OCI-LY7 (cell line): ENCODE data around the gene VIT. TPM values are rescaled to one million over a fixed set of nuclear protein-coding genes. Genes with fewer than 3 reads are reported as not detected.

Experiments
- BruUV-seq: library from RNA; stranded (reverse); fragments of 400-500 nt; replicated peaks from 2 replicates; lab custom pipeline; 2021; lab: Mats Ljungman, UMichigan
- CTCF ChIA-PET: fragments of 300-600 bp; sonication (Branson Sonifier 250); formaldehyde crosslinking; loops from one replicate; lab custom pipeline; 2022; ENCODE audit warnings: antibody characterized with exemption; ENCODE audit not compliant: unreplicated experiment; lab: Charles Lee
- POLR2A ChIA-PET: fragments of 300-600 bp; sonication (Branson Sonifier 250); formaldehyde crosslinking; loops from one replicate; lab custom pipeline; 2022; ENCODE audit warnings: antibody characterized with exemption; lab: Charles Lee
- DNase-seq: peaks from one replicate; pipeline ENCODE4 v3.0.0-alpha.2; 2015; ENCODE audit warnings: low spot score
- H2AFZ ChIP-seq: fragments of 200-600 bp; sonication (generic), shearing (Covaris generic); 2 replicates; pipeline ENCODE4 v1.6.1; 2014; ENCODE audit warnings: mild to moderate bottlenecking, antibody characterized with exemption, low read length, moderate library complexity
- H3K27ac ChIP-seq: fragments of 200-600 bp; sonication (generic); 2 replicates; pipeline ENCODE4 v1.5.1; 2014; ENCODE audit warnings: mixed run types, low read depth, mild to moderate bottlenecking, moderate library complexity, low read length, inconsistent platforms; ENCODE audit not compliant: poor library complexity, severe bottlenecking
- H3K36me3 ChIP-seq: fragments of 200-600 bp; sonication (generic); 2 replicates; pipeline ENCODE4 v1.6.1; 2014; ENCODE audit warnings: mild to moderate bottlenecking, antibody characterized with exemption, low read length, moderate library complexity, mixed read lengths; ENCODE audit not compliant: insufficient read depth
- H3K4me1 ChIP-seq: fragments of 200-600 bp; sonication (generic); 2 replicates; pipeline ENCODE4 v1.5.1; 2014; ENCODE audit warnings: mild to moderate bottlenecking, low read length; ENCODE audit not compliant: insufficient read depth, poor library complexity, severe bottlenecking
- H3K4me2 ChIP-seq: fragments of 200-600 bp; sonication (generic); 2 replicates; pipeline ENCODE4 v1.6.1; 2014; ENCODE audit warnings: mild to moderate bottlenecking, low read length
- H3K4me3 ChIP-seq: fragments of 200-600 bp; sonication (generic); 2 replicates; pipeline ENCODE4 v1.5.1; 2014; ENCODE audit warnings: mild to moderate bottlenecking, low read depth, low read length; ENCODE audit not compliant: poor library complexity, severe bottlenecking
- H3K79me2 ChIP-seq: fragments of 200-600 bp; sonication (generic); 2 replicates; pipeline ENCODE4 v1.6.1; 2016; ENCODE audit warnings: low read depth, mild to moderate bottlenecking, low read length, moderate library complexity, mixed read lengths; ENCODE audit not compliant: insufficient read depth
- H3K9me2 ChIP-seq: fragments of 200-600 bp; sonication (generic); 2 replicates; pipeline ENCODE4 v1.6.1; 2016; ENCODE audit warnings: mild to moderate bottlenecking, low read length, mixed read lengths; ENCODE audit not compliant: insufficient read depth
- H3K9me3 ChIP-seq: fragments of 200-600 bp; sonication (generic); 2 replicates; pipeline ENCODE4 v1.6.1; 2014; ENCODE audit warnings: mild to moderate bottlenecking, mixed run types, low read length, mixed read lengths
- H4K20me1 ChIP-seq: fragments of 200-600 bp; sonication (generic); 2 replicates; pipeline ENCODE4 v1.6.1; 2014; ENCODE audit warnings: mild to moderate bottlenecking, antibody characterized with exemption, low read length, moderate library complexity, mixed read lengths; ENCODE audit not compliant: insufficient read depth
- CTCF ChIP-seq: fragments of 200-600 bp; sonication (generic); conservative IDR thresholded peaks from 2 replicates; pipeline ENCODE4 v1.5.1; 2014; ENCODE audit warnings: mild to moderate bottlenecking, antibody characterized with exemption, low read length, moderate library complexity, mixed read lengths
- EZH2phosphoT487 ChIP-seq: fragments of 200-600 bp; sonication (generic); IDR thresholded peaks from 2 replicates; pipeline ENCODE4 v1.6.1; 2018; ENCODE audit warnings: low read depth, borderline replicate concordance, mild to moderate bottlenecking, mixed run types, antibody characterized with exemption, low read length, moderate library complexity, mixed read lengths
- intact Hi-C: fragments of 100-400 bp; cut with micrococcal nuclease; formaldehyde crosslinking; loops from one replicate; pipeline ENCODE4 v1.10.0; 2022; ENCODE audit not compliant: unreplicated experiment
- total RNA-seq, 2 experiments: library from RNA; depleted of rRNA in 1 of 2; stranded (reverse); fragments of >200 nt in 1 of 2; shearing (Covaris generic) in 1 of 2; gene quantifications; 2 replicates each; pipeline ENCODE4 v1.2.3, GENCODE V29; 2014 to 2022

VIT gene
- total RNA-seq, 2 experiments from 2014 or later: not detected

GRCh38 chr2:36785179-36785795 lies 88.8 kb downstream of the VIT start:
- ChIA-PET POLR2A (interaction anchor here (0.6 kb wide), 1 partner anchor 508 kb away, joined by 3 read pairs; no protein-coding TSS in a partner anchor), CTCF (interaction anchor here (0.8 kb wide), 1 partner anchor 10 kb away, joined by 3 read pairs; no protein-coding TSS in a partner anchor)
- H4K20me1 ChIP-seq: no peaks in the 10 kb centered on the region
- BruUV-seq: no TSS peak
- H3K27ac ChIP-seq: no peak overlapping the region
- H3K36me3 ChIP-seq: no peaks in the 10 kb centered on the region
- H3K9me2 ChIP-seq: no peaks in the 10 kb centered on the region
- no peak overlapping the region for H3K4me3 ChIP-seq
- DNase-seq: peak; percentile 62
- H2AFZ ChIP-seq: no peak overlapping the region
- H3K79me2 ChIP-seq: no peaks in the 10 kb centered on the region
- intact Hi-C loops: loop anchor here (2.0 to 10.0 kb wide), 4 partner anchors 240 to 1090 kb away; no protein-coding TSS in a partner anchor
- H3K4me1 ChIP-seq: peaks cover 9% of the 10 kb centered on the region
- no peaks in the 10 kb centered on the region for H3K9me3 ChIP-seq
- TF ChIP-seq EZH2phosphoT487 (no peak), CTCF (peak; percentile 98)
- H3K4me2 ChIP-seq: no peak overlapping the region

- Histone ChIP-seq H3K9me3 (no peaks in the 10 kb centered on the region), H4K20me1 (no peaks in the 10 kb centered on the region), H3K9me2 (no peaks in the 10 kb centered on the region), H3K4me3 (no peak overlapping the region), H3K4me2 (peak overlapping the region; percentile 44), H3K27ac (no peak overlapping the region), H3K4me1 (peaks cover 9% of the 10 kb centered on the region), H2AFZ (no peak overlapping the region), H3K36me3 (no peaks in the 10 kb centered on the region), H3K79me2 (no peaks in the 10 kb centered on the region)
- intact Hi-C loops: loop anchor here (10.0 kb wide), 3 partner anchors 236 to 1086 kb away; no protein-coding TSS in a partner anchor
- no peak for TF ChIP-seq EZH2phosphoT487
- no peak for TF ChIP-seq CTCF
- ChIA-PET CTCF (no interaction called here), POLR2A (interaction anchor here (0.6 to 1.3 kb wide), 3 partner anchors 8 to 115 kb away, joined by 3 to 4 read pairs (median 3); no protein-coding TSS in a partner anchor)
- peak; percentile 10 for DNase-seq
- no TSS peak for BruUV-seq
Observed at GRCh38 chr2:36789181-36789804, 92.8 kb downstream of the VIT start.
